Measurements from ENCODE around the gene DDX21.

The DDX21 gene

DNA sequence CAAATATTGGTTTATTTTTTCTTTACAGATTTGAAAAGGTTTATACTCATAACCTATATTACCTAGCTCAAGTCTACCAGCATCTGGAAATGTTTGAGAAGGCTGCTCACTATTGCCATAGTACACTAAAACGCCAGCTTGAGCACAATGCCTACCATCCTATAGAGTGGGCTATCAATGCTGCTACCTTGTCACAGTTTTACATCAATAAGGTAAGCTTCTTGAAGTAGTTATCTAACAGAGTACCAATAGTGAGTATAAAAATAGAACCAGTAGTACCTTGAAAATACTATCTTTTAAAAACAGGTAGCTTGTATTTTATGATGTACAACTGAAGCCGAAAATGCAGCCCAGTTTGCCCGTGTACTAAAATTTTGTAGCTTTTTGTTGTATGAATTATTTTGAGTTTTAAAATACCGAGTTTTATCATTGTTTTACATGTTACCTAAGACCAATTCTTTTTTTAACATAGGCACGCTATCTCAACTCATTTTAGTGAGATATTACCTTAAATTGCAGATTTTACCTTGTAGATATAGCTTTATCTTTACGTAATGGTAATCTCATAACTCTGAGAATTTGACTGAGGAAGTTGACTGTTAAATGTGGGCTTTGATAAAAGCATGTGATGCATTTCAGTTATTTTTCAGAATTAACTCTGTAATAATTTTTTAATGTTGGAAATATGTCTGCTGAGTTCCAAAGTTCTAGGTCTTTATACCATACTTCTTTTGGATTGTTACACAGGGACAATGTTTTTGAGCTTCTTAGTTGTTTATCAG is 49.9 kb downstream of the DDX21 start:
- Histone ChIP-seq H2AFZ (ENCODE audit: low read depth, low read length) (no peak overlapping the region), H3K79me1 (replicated peaks; ENCODE audit: low read length, poor library complexity, severe bottlenecking) (peaks cover 12% of the 10 kb centered on the region), H3K9ac (ENCODE audit: low read length) (no peak overlapping the region), H2BK5ac (ENCODE audit: low read depth, low read length, poor library complexity, severe bottlenecking) (no peak overlapping the region), H3K18ac (ENCODE audit: low read depth in 1 of 2, low read length in 2 of 2) (no peak overlapping the region), H3K27me3 (ENCODE audit: control insufficient read depth in 1 of 2, insufficient read depth in 1 of 2, low read length in 2 of 2) (no peaks in the 10 kb centered on the region), H4K91ac (ENCODE audit: low read length) (no peak overlapping the region), H2BK15ac (ENCODE audit: low read depth, poor library complexity, severe bottlenecking) (no peak overlapping the region), H3K4me2 (ENCODE audit: low read length, poor library complexity, severe bottlenecking) (no peak overlapping the region), H3K36me3 (ENCODE audit: control insufficient read depth in 1 of 2, insufficient read depth in 2 of 2, low read depth in 1 of 2, low read length in 2 of 2) (peaks cover 18 to 66% of the 10 kb centered on the region in 2 experiments), H4K8ac (ENCODE audit: low read length) (no peak overlapping the region), H3K23ac (ENCODE audit: low read length in 2 of 2) (no peak overlapping the region), H3K4ac (ENCODE audit: low read depth in 1 of 2, low read length in 2 of 2) (no peak overlapping the region), H3K14ac (ENCODE audit: low read length in 2 of 2) (no peak overlapping the region), H3K4me1 (ENCODE audit: control insufficient read depth, insufficient read depth, low read depth, low read length) (peaks cover 2% of the 10 kb centered on the region), H2BK12ac (ENCODE audit: low read length in 2 of 2) (no peak overlapping the region), H2BK120ac (ENCODE audit: low read depth, low read length) (no peak overlapping the region), H3K9me3 (ENCODE audit: control insufficient read depth, low read length) (no peaks in the 10 kb centered on the region), H2AK5ac (ENCODE audit: low read length, severe bottlenecking) (no peak overlapping the region), H3K27ac (ENCODE audit: low read length, poor library complexity, severe bottlenecking) (no peak overlapping the region), H3K4me3 (ENCODE audit: insufficient read depth in 1 of 2, low read depth in 1 of 2, low read length in 2 of 2) (no peak overlapping the region)
- DNase-seq = no peak
- 100% methylated on average over 3 of the region's 6 CpGs for WGBS

DNA sequence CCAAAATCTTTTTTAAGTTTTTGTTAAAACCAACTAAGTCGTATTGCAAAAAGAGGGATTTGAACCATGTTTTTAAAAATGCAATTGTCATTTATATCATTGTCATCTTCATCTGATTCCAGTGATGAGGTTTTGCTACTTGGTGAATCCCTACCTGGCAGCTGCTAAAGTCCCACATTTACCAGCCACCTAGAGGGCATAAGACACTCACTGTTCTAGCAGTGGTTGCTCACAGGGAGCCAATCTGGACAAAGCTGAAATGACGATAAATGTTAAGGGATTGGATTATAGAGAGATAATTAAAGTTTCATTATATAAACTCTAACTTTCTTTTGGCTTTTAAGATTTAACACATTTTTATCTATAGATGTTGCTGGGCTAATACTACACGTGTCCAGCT is 51.3 kb downstream of the DDX21 start:
- no peak overlapping the region for H3K27ac ChIP-seq (ENCODE audit: low read length, poor library complexity, severe bottlenecking)
- H3K23ac ChIP-seq (ENCODE audit: low read length in 2 of 2) = no peak overlapping the region
- H3K4me1 ChIP-seq (ENCODE audit: control insufficient read depth, insufficient read depth, low read depth, low read length) = peaks cover 2% of the 10 kb centered on the region
- no peak overlapping the region for H3K14ac ChIP-seq (ENCODE audit: low read length in 2 of 2)
- H3K36me3 ChIP-seq (ENCODE audit: control insufficient read depth in 1 of 2, insufficient read depth in 2 of 2, low read depth in 1 of 2, low read length in 2 of 2) = peaks cover 20 to 69% of the 10 kb centered on the region in 2 experiments
- no peak overlapping the region for H3K4me2 ChIP-seq (ENCODE audit: low read length, poor library complexity, severe bottlenecking)
- no peak overlapping the region for H2BK12ac ChIP-seq (ENCODE audit: low read length in 2 of 2)
- H3K9ac ChIP-seq (ENCODE audit: low read length) = no peak overlapping the region
- no peak overlapping the region for H2BK15ac ChIP-seq (ENCODE audit: low read depth, poor library complexity, severe bottlenecking)
- H3K4me3 ChIP-seq (ENCODE audit: insufficient read depth in 1 of 2, low read depth in 1 of 2, low read length in 2 of 2) = no peak overlapping the region
- peaks cover 14% of the 10 kb centered on the region for H3K79me1 ChIP-seq (replicated peaks; ENCODE audit: low read length, poor library complexity, severe bottlenecking)
- no peak overlapping the region for H4K91ac ChIP-seq (ENCODE audit: low read length)
- no peak overlapping the region for H2AK5ac ChIP-seq (ENCODE audit: low read length, severe bottlenecking)
- no peak overlapping the region for H2BK5ac ChIP-seq (ENCODE audit: low read depth, low read length, poor library complexity, severe bottlenecking)
- H4K8ac ChIP-seq (ENCODE audit: low read length) = no peak overlapping the region
- WGBS = 80% methylated on average over 1 of the region's 3 CpGs
- no peak overlapping the region for H3K4ac ChIP-seq (ENCODE audit: low read depth in 1 of 2, low read length in 2 of 2)
- H2AFZ ChIP-seq (ENCODE audit: low read depth, low read length) = no peak overlapping the region
- no peaks in the 10 kb centered on the region for H3K9me3 ChIP-seq (ENCODE audit: control insufficient read depth, low read length)
- H3K27me3 ChIP-seq (ENCODE audit: control insufficient read depth in 1 of 2, insufficient read depth in 1 of 2, low read length in 2 of 2) = no peaks in the 10 kb centered on the region
- DNase-seq = no peak
- no peak overlapping the region for H2BK120ac ChIP-seq (ENCODE audit: low read depth, low read length)
- H3K18ac ChIP-seq (ENCODE audit: low read depth in 1 of 2, low read length in 2 of 2) = no peak overlapping the region

DNA sequence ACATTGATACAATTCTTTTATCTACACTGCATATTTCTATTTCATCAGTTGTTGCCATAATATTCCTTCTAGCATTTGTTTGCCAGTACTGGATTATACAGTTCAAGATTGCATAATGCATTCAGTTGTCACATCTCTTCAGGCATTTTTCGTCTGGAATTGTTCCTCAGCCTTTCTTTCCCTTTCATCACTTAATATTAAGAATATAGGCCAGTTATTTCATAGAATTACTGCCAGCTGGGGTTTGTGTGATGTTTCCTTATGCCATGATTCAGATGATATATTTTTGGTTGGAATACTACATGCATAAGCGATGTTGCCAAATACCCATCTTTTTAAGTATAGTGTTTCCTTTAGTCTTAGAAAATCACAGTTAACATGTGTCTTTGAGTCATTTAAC is 53.4 kb downstream of the DDX21 start:
- H3K4me2 ChIP-seq (ENCODE audit: low read length, poor library complexity, severe bottlenecking) = no peak overlapping the region
- H3K23ac ChIP-seq (ENCODE audit: low read length in 2 of 2) = no peak overlapping the region
- no peak overlapping the region for H3K14ac ChIP-seq (ENCODE audit: low read length in 2 of 2)
- H2AFZ ChIP-seq (ENCODE audit: low read depth, low read length) = no peak overlapping the region
- H3K27me3 ChIP-seq (ENCODE audit: control insufficient read depth in 1 of 2, insufficient read depth in 1 of 2, low read length in 2 of 2) = no peaks in the 10 kb centered on the region
- peak overlapping the region; percentile 43 for H3K9ac ChIP-seq (ENCODE audit: low read length)
- WGBS = no CpG with 5 or more reads among the region's 2 CpGs
- no peak overlapping the region for H2BK120ac ChIP-seq (ENCODE audit: low read depth, low read length)
- H3K4me1 ChIP-seq (ENCODE audit: control insufficient read depth, insufficient read depth, low read depth, low read length) = peaks cover 2% of the 10 kb centered on the region
- no peak for DNase-seq
- H2BK15ac ChIP-seq (ENCODE audit: low read depth, poor library complexity, severe bottlenecking) = no peak overlapping the region
- no peak overlapping the region for H3K18ac ChIP-seq (ENCODE audit: low read depth in 1 of 2, low read length in 2 of 2)
- no peak overlapping the region for H3K4ac ChIP-seq (ENCODE audit: low read depth in 1 of 2, low read length in 2 of 2)
- peaks cover 13% of the 10 kb centered on the region for H3K79me1 ChIP-seq (replicated peaks; ENCODE audit: low read length, poor library complexity, severe bottlenecking)
- H2BK12ac ChIP-seq (ENCODE audit: low read length in 2 of 2) = no peak overlapping the region
- H4K8ac ChIP-seq (ENCODE audit: low read length) = no peak overlapping the region
- no peak overlapping the region for H3K27ac ChIP-seq (ENCODE audit: low read length, poor library complexity, severe bottlenecking)
- peaks cover 24 to 79% of the 10 kb centered on the region in 2 experiments for H3K36me3 ChIP-seq (ENCODE audit: control insufficient read depth in 1 of 2, insufficient read depth in 2 of 2, low read depth in 1 of 2, low read length in 2 of 2)
- H2BK5ac ChIP-seq (ENCODE audit: low read depth, low read length, poor library complexity, severe bottlenecking) = no peak overlapping the region
- H3K4me3 ChIP-seq (ENCODE audit: insufficient read depth in 1 of 2, low read depth in 1 of 2, low read length in 2 of 2) = no peak overlapping the region
- no peaks in the 10 kb centered on the region for H3K9me3 ChIP-seq (ENCODE audit: control insufficient read depth, low read length)
- H4K91ac ChIP-seq (ENCODE audit: low read length) = no peak overlapping the region
- H2AK5ac ChIP-seq (ENCODE audit: low read length, severe bottlenecking) = no peak overlapping the region

DNA sequence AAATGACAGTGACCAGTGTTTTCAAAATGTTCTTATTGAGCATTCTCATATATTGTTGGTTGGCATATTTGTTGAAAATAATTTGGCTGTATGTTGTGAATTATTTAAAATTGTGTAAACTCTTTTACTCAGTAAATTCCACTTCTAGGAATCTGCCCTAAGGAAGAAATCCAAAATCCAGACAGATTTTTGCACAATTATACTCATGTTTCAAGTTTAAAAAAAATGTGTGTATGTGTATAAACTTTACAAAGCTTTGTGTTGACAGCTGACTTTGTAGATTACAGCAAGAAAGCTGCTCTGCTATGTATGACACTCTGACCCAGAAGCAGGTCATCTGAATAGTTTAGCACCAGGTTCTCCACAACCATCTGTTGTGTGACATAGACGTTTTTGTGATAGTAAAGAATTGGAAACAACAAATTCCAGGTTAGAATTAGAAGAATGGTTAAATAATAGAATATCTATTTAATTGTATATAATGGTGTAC is 54.2 kb downstream of the DDX21 start:
- no CpG with 5 or more reads among the region's 1 CpG for WGBS

More for the DNA sequence above, 54.2 kb downstream of the DDX21 start:
- Histone ChIP-seq H2BK12ac (ENCODE audit: low read length in 2 of 2) (no peak overlapping the region), H3K4me3 (ENCODE audit: insufficient read depth in 1 of 2, low read depth in 1 of 2, low read length in 2 of 2) (no peak overlapping the region), H3K4ac (ENCODE audit: low read depth in 1 of 2, low read length in 2 of 2) (no peak overlapping the region), H3K27ac (ENCODE audit: low read length, poor library complexity, severe bottlenecking) (no peak overlapping the region), H3K36me3 (ENCODE audit: control insufficient read depth in 1 of 2, insufficient read depth in 2 of 2, low read depth in 1 of 2, low read length in 2 of 2) (peaks cover 24 to 83% of the 10 kb centered on the region in 2 experiments), H4K91ac (ENCODE audit: low read length) (no peak overlapping the region), H3K14ac (ENCODE audit: low read length in 2 of 2) (no peak overlapping the region), H3K9ac (ENCODE audit: low read length) (peak overlapping the region; percentile 43), H3K27me3 (ENCODE audit: control insufficient read depth in 1 of 2, insufficient read depth in 1 of 2, low read length in 2 of 2) (no peaks in the 10 kb centered on the region), H2BK5ac (ENCODE audit: low read depth, low read length, poor library complexity, severe bottlenecking) (no peak overlapping the region), H3K4me1 (ENCODE audit: control insufficient read depth, insufficient read depth, low read depth, low read length) (peaks cover 2% of the 10 kb centered on the region), H3K9me3 (ENCODE audit: control insufficient read depth, low read length) (no peaks in the 10 kb centered on the region), H3K18ac (ENCODE audit: low read depth in 1 of 2, low read length in 2 of 2) (no peak overlapping the region), H3K23ac (ENCODE audit: low read length in 2 of 2) (no peak overlapping the region), H4K8ac (ENCODE audit: low read length) (no peak overlapping the region), H2BK120ac (ENCODE audit: low read depth, low read length) (no peak overlapping the region), H2AK5ac (ENCODE audit: low read length, severe bottlenecking) (no peak overlapping the region), H3K4me2 (ENCODE audit: low read length, poor library complexity, severe bottlenecking) (no peak overlapping the region), H2AFZ (ENCODE audit: low read depth, low read length) (no peak overlapping the region), H2BK15ac (ENCODE audit: low read depth, poor library complexity, severe bottlenecking) (no peak overlapping the region), H3K79me1 (replicated peaks; ENCODE audit: low read length, poor library complexity, severe bottlenecking) (peaks cover 13% of the 10 kb centered on the region)
- no peak for DNase-seq
